GM12878 (cell line): ENCODE results near the gene B4GALT7. TPM values are rescaled to one million over a fixed set of nuclear protein-coding genes. Genes with fewer than 3 reads are reported as not detected.

Source experiments
- ASH2L ChIP-seq: fragments of 300-600, 200-600 bp; sonication (generic); IDR thresholded peaks from 2 replicates; pipeline ENCODE4 v1.6.1; 2017; ENCODE audit warnings: low read depth, mild to moderate bottlenecking, borderline replicate concordance
- DPF2 ChIP-seq: fragments of 450-650 bp; IDR thresholded peaks from 2 replicates; pipeline ENCODE4 v1.6.1; 2017; ENCODE audit warnings: mild to moderate bottlenecking
- ETV6 ChIP-seq, 2 experiments: fragments of 450-650 bp in 1 of 2; IDR thresholded peaks in 1 of 2; conservative IDR thresholded peaks in 1 of 2; 2 replicates each; pipeline ENCODE4 v1.6.1; 2014; ENCODE audit warnings: antibody characterized with exemption in 1 of 2, borderline replicate concordance in 1 of 2, low read depth in 1 of 2, mild to moderate bottlenecking in 1 of 2, moderate library complexity in 1 of 2
- FOS ChIP-seq: IDR thresholded peaks from 3 replicates; pipeline ENCODE4 v1.6.1; 2011; ENCODE audit warnings: borderline replicate concordance; ENCODE audit not compliant: insufficient read length; ENCODE audit errors: extremely low read depth
- IKZF1 ChIP-seq: fragments of 450-650 bp; conservative IDR thresholded peaks from 2 replicates; pipeline ENCODE4 v1.6.1; 2017; ENCODE audit warnings: antibody characterized with exemption, mild to moderate bottlenecking
- NFXL1 ChIP-seq: fragments of 450-650 bp; IDR thresholded peaks from 2 replicates; pipeline ENCODE4 v1.6.1; 2017; ENCODE audit warnings: antibody characterized with exemption, mild to moderate bottlenecking, borderline replicate concordance
- NR2C1 ChIP-seq: fragments of 450-650 bp; IDR thresholded peaks from 2 replicates; pipeline ENCODE4 v1.6.1; 2017; ENCODE audit warnings: antibody characterized with exemption, mild to moderate bottlenecking, moderate library complexity
- NR2F1 ChIP-seq: fragments of 450-650 bp; conservative IDR thresholded peaks from 2 replicates; pipeline ENCODE4 v1.6.1; 2017; ENCODE audit warnings: mild to moderate bottlenecking
- POLR2AphosphoS2 ChIP-seq: IDR thresholded peaks from 2 replicates; pipeline ENCODE4 v1.6.1; 2011; ENCODE audit warnings: low read depth, mild to moderate bottlenecking, low read length, improper control_type of control experiment, moderate library complexity
- RELA ChIP-seq: fragments of 450-650 bp; IDR thresholded peaks from 2 replicates; pipeline ENCODE4 v1.8.0; 2014; ENCODE audit warnings: borderline replicate concordance; ENCODE audit not compliant: partially characterized antibody
- SMAD5 ChIP-seq: IDR thresholded peaks from 2 replicates; pipeline ENCODE4 v1.6.1; 2016; ENCODE audit warnings: antibody characterized with exemption, low read depth
- SP1 ChIP-seq: IDR thresholded peaks from one replicate; pipeline ENCODE4 v1.6.1; 2011; ENCODE audit warnings: low read depth, low read length
- ZBED1 ChIP-seq: IDR thresholded peaks from 2 replicates; pipeline ENCODE4 v1.6.1; 2016; ENCODE audit warnings: borderline replicate concordance
- polyA plus RNA-seq, 11 experiments: library from polyadenylated mRNA; depleted of rRNA in 4 of 11; unstranded in 6 of 11; stranded (reverse) in 5 of 11; fragments of >200 nt; fragmentation: Nextera tagmentation in 4 of 11; fragmentation: Illumina TruSeq in 1 of 11; extraction: Ambion mirVana in 4 of 11; extraction: Trizol in 1 of 11; gene quantifications; 1 replicate in 1 of 11; 2 replicates in 10 of 11; pipeline versions ENCODE4 v1.2.1 to v1.2.3, GENCODE V29; 2011 to 2016; ENCODE audit warnings: inconsistent platforms in 2 of 11, missing spikeins in 2 of 11, low read depth in 1 of 11
- total RNA-seq, 4 experiments: library from RNA; depleted of rRNA in 3 of 4; stranded (reverse); fragments of >200 nt in 3 of 4; fragmentation: Illumina TruSeq in 1 of 4; extraction: Trizol in 1 of 4; gene quantifications; 2 replicates each; pipeline versions ENCODE4 v1.2.1 to v1.2.3, GENCODE V29; 2013 to 2021
- TF ChIP-seq, protein P1 (sequence below): IDR thresholded peaks from 2 replicates; pipeline ENCODE4 v1.6.1; 2012; ENCODE audit warnings: improper control_type of control experiment, low read depth, low read length; ENCODE audit not compliant: insufficient replicate concordance
- TF ChIP-seq, protein P2 (sequence below): IDR thresholded peaks from 2 replicates; pipeline ENCODE4 v1.6.1; 2012; ENCODE audit warnings: low read depth, low read length, improper control_type of control experiment
- TF ChIP-seq, protein P3 (sequence below): fragments of 450-650 bp; IDR thresholded peaks from 2 replicates; pipeline ENCODE4 v1.6.1; 2017; ENCODE audit warnings: mild to moderate bottlenecking, moderate library complexity
- TF ChIP-seq, protein P4 (sequence below): fragments of 450-650 bp; conservative IDR thresholded peaks from 2 replicates; pipeline ENCODE4 v1.6.1; 2017; ENCODE audit warnings: mild to moderate bottlenecking, moderate library complexity

Gene B4GALT7
- total and polyA plus RNA-seq, 10 of the 15 experiments (the other 5 are each of a cell fraction or from before 2014, with no cell fraction given): 0.34 to 27.3 (median 16.4) TPM

DNA sequence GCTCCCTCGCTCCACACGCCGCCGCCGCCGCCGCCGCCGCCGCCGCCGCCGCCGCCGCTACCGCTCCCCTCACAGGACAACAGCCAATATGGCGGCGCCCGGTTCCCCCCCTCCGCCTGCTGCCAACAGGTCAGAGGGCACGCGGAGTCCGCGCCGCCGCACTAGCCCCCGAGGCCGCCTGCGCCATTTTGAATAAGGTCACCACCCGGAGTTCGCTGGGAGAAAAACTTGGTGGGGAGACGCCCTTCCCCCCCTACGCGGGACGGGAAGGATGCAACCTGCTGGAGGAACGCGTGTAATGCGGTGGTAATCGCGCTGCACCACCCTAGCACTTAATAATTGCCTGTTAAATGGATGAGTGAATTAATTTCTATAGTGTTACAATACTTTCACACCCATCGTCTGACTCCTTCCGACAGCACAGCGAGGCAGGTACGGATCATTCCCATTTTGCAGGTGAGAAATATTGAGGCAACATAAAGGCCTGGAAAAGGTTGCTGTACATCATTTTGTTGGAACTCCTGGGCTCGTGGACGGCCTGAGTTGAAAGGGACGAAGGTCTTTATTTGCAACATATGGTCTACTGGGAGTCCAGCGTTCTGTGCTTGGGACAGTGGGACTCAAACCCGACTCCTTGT lies 45.3 kb upstream of the B4GALT7 start, which contains the start of gene FAM193B (continued):
- TF ChIP-seq, protein P1, sequence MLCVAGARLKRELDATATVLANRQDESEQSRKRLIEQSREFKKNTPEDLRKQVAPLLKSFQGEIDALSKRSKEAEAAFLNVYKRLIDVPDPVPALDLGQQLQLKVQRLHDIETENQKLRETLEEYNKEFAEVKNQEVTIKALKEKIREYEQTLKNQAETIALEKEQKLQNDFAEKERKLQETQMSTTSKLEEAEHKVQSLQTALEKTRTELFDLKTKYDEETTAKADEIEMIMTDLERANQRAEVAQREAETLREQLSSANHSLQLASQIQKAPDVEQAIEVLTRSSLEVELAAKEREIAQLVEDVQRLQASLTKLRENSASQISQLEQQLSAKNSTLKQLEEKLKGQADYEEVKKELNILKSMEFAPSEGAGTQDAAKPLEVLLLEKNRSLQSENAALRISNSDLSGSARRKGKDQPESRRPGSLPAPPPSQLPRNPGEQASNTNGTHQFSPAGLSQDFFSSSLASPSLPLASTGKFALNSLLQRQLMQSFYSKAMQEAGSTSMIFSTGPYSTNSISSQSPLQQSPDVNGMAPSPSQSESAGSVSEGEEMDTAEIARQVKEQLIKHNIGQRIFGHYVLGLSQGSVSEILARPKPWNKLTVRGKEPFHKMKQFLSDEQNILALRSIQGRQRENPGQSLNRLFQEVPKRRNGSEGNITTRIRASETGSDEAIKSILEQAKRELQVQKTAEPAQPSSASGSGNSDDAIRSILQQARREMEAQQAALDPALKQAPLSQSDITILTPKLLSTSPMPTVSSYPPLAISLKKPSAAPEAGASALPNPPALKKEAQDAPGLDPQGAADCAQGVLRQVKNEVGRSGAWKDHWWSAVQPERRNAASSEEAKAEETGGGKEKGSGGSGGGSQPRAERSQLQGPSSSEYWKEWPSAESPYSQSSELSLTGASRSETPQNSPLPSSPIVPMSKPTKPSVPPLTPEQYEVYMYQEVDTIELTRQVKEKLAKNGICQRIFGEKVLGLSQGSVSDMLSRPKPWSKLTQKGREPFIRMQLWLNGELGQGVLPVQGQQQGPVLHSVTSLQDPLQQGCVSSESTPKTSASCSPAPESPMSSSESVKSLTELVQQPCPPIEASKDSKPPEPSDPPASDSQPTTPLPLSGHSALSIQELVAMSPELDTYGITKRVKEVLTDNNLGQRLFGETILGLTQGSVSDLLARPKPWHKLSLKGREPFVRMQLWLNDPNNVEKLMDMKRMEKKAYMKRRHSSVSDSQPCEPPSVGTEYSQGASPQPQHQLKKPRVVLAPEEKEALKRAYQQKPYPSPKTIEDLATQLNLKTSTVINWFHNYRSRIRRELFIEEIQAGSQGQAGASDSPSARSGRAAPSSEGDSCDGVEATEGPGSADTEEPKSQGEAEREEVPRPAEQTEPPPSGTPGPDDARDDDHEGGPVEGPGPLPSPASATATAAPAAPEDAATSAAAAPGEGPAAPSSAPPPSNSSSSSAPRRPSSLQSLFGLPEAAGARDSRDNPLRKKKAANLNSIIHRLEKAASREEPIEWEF: no peak
- TF ChIP-seq NFXL1 (no peak), NR2F1 (peak; percentile 84), SMAD5 (no peak), IKZF1 (peak; percentile 91), ETV6 (conservative IDR thresholded peaks at IDR 0.05 in 1 of 2, IDR thresholded peaks at IDR 0.05 in 1 of 2; ENCODE audit: borderline replicate concordance in 1 of 2, low read depth in 1 of 2) (no peak), NR2C1 (peak; percentile 99), SP1 (no peak), ZBED1 (no peak), DPF2 (no peak), POLR2AphosphoS2 (no peak), ASH2L (no peak; the same call in 1 of the 2 replicates), FOS (no peak), RELA (no peak)
- TF ChIP-seq, protein P2, sequence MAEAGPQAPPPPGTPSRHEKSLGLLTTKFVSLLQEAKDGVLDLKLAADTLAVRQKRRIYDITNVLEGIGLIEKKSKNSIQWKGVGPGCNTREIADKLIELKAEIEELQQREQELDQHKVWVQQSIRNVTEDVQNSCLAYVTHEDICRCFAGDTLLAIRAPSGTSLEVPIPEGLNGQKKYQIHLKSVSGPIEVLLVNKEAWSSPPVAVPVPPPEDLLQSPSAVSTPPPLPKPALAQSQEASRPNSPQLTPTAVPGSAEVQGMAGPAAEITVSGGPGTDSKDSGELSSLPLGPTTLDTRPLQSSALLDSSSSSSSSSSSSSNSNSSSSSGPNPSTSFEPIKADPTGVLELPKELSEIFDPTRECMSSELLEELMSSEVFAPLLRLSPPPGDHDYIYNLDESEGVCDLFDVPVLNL: no peak
- TF ChIP-seq, protein P3, sequence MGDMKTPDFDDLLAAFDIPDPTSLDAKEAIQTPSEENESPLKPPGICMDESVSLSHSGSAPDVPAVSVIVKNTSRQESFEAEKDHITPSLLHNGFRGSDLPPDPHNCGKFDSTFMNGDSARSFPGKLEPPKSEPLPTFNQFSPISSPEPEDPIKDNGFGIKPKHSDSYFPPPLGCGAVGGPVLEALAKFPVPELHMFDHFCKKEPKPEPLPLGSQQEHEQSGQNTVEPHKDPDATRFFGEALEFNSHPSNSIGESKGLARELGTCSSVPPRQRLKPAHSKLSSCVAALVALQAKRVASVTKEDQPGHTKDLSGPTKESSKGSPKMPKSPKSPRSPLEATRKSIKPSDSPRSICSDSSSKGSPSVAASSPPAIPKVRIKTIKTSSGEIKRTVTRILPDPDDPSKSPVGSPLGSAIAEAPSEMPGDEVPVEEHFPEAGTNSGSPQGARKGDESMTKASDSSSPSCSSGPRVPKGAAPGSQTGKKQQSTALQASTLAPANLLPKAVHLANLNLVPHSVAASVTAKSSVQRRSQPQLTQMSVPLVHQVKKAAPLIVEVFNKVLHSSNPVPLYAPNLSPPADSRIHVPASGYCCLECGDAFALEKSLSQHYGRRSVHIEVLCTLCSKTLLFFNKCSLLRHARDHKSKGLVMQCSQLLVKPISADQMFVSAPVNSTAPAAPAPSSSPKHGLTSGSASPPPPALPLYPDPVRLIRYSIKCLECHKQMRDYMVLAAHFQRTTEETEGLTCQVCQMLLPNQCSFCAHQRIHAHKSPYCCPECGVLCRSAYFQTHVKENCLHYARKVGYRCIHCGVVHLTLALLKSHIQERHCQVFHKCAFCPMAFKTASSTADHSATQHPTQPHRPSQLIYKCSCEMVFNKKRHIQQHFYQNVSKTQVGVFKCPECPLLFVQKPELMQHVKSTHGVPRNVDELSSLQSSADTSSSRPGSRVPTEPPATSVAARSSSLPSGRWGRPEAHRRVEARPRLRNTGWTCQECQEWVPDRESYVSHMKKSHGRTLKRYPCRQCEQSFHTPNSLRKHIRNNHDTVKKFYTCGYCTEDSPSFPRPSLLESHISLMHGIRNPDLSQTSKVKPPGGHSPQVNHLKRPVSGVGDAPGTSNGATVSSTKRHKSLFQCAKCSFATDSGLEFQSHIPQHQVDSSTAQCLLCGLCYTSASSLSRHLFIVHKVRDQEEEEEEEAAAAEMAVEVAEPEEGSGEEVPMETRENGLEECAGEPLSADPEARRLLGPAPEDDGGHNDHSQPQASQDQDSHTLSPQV: no peak
- TF ChIP-seq, protein P4, sequence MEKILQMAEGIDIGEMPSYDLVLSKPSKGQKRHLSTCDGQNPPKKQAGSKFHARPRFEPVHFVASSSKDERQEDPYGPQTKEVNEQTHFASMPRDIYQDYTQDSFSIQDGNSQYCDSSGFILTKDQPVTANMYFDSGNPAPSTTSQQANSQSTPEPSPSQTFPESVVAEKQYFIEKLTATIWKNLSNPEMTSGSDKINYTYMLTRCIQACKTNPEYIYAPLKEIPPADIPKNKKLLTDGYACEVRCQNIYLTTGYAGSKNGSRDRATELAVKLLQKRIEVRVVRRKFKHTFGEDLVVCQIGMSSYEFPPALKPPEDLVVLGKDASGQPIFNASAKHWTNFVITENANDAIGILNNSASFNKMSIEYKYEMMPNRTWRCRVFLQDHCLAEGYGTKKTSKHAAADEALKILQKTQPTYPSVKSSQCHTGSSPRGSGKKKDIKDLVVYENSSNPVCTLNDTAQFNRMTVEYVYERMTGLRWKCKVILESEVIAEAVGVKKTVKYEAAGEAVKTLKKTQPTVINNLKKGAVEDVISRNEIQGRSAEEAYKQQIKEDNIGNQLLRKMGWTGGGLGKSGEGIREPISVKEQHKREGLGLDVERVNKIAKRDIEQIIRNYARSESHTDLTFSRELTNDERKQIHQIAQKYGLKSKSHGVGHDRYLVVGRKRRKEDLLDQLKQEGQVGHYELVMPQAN: no peak
